ENCODE data around the gene FGF18.

Gene FGF18

GRCh38 chr5:171426266-171426665 lies 6.8 kb downstream of the FGF18 start:
- no peak overlapping the region for H3K9ac ChIP-seq
- no peak overlapping the region for H2AFZ ChIP-seq (ENCODE audit: low read depth)
- TF ChIP-seq CTCF (conservative IDR thresholded peaks at IDR 0.05; ENCODE audit: low read depth, low read length): no peak
- no peaks in the 10 kb centered on the region for H3K36me3 ChIP-seq (ENCODE audit: insufficient read depth)
- H3K4me1 ChIP-seq (ENCODE audit: low read depth, poor library complexity, severe bottlenecking): no peaks in the 10 kb centered on the region
- no peaks in the 10 kb centered on the region for H3K27me3 ChIP-seq (ENCODE audit: insufficient read depth, low read depth)
- no peak overlapping the region for H3K4me3 ChIP-seq (IDR thresholded peaks at IDR 0.05; ENCODE audit: insufficient read depth, low read depth, low read length)
- no peak overlapping the region for H3K27ac ChIP-seq
- H3K4me2 ChIP-seq: no peak overlapping the region
- no peaks in the 10 kb centered on the region for H3K79me2 ChIP-seq (ENCODE audit: insufficient read depth, low read depth)
- no peaks in the 10 kb centered on the region for H4K20me1 ChIP-seq (ENCODE audit: insufficient read depth)

GRCh38 chr5:171426680-171427079 lies 7.2 kb downstream of the FGF18 start:
- no peaks in the 10 kb centered on the region for H3K79me2 ChIP-seq (ENCODE audit: insufficient read depth, low read depth)
- H2AFZ ChIP-seq (ENCODE audit: low read depth): no peak overlapping the region
- no peak overlapping the region for H3K4me3 ChIP-seq (IDR thresholded peaks at IDR 0.05; ENCODE audit: insufficient read depth, low read depth, low read length)
- H3K4me2 ChIP-seq: no peak overlapping the region
- no peak overlapping the region for H3K9ac ChIP-seq
- no peaks in the 10 kb centered on the region for H3K27me3 ChIP-seq (ENCODE audit: insufficient read depth, low read depth)
- no peak for TF ChIP-seq CTCF (conservative IDR thresholded peaks at IDR 0.05; ENCODE audit: low read depth, low read length)
- no peaks in the 10 kb centered on the region for H3K36me3 ChIP-seq (ENCODE audit: insufficient read depth)
- no peak overlapping the region for H3K27ac ChIP-seq
- no peaks in the 10 kb centered on the region for H3K4me1 ChIP-seq (ENCODE audit: low read depth, poor library complexity, severe bottlenecking)
- no peaks in the 10 kb centered on the region for H4K20me1 ChIP-seq (ENCODE audit: insufficient read depth)

GRCh38 chr5:171427318-171428167 lies 8.1 kb downstream of the FGF18 start:
- H3K4me1 ChIP-seq (ENCODE audit: low read depth, poor library complexity, severe bottlenecking): no peaks in the 10 kb centered on the region
- no peaks in the 10 kb centered on the region for H4K20me1 ChIP-seq (ENCODE audit: insufficient read depth)
- no peaks in the 10 kb centered on the region for H3K36me3 ChIP-seq (ENCODE audit: insufficient read depth)
- no peak for TF ChIP-seq CTCF (conservative IDR thresholded peaks at IDR 0.05; ENCODE audit: low read depth, low read length)
- no peak overlapping the region for H3K4me2 ChIP-seq
- no peak overlapping the region for H2AFZ ChIP-seq (ENCODE audit: low read depth)
- no peak overlapping the region for H3K9ac ChIP-seq
- no peak overlapping the region for H3K4me3 ChIP-seq (IDR thresholded peaks at IDR 0.05; ENCODE audit: insufficient read depth, low read depth, low read length)
- H3K27me3 ChIP-seq (ENCODE audit: insufficient read depth, low read depth): no peaks in the 10 kb centered on the region
- no peak overlapping the region for H3K27ac ChIP-seq
- H3K79me2 ChIP-seq (ENCODE audit: insufficient read depth, low read depth): no peaks in the 10 kb centered on the region

- Histone ChIP-seq H3K4me1 (ENCODE audit: low read depth, poor library complexity, severe bottlenecking) (no peaks in the 10 kb centered on the region), H2AFZ (ENCODE audit: low read depth) (no peak overlapping the region), H3K4me2 (no peak overlapping the region), H4K20me1 (ENCODE audit: insufficient read depth) (no peaks in the 10 kb centered on the region), H3K27me3 (ENCODE audit: insufficient read depth, low read depth) (no peaks in the 10 kb centered on the region), H3K4me3 (IDR thresholded peaks at IDR 0.05; ENCODE audit: insufficient read depth, low read depth, low read length) (no peak overlapping the region), H3K9ac (no peak overlapping the region), H3K36me3 (ENCODE audit: insufficient read depth) (no peaks in the 10 kb centered on the region), H3K27ac (no peak overlapping the region), H3K79me2 (ENCODE audit: insufficient read depth, low read depth) (no peaks in the 10 kb centered on the region)
- no peak for TF ChIP-seq CTCF (conservative IDR thresholded peaks at IDR 0.05; ENCODE audit: low read depth, low read length)
Measured at GRCh38 chr5:171428168-171428696, 8.8 kb downstream of the FGF18 start.

Data from KMS-11 (cell line).